NB4 (cell line): ENCODE results near the gene CREB5.

ENCODE experiments used
- CTCF ChIP-seq: IDR thresholded peaks from one replicate; pipeline ENCODE4 v1.5.1; 2012; ENCODE audit warnings: low read depth, low read length
- MYC ChIP-seq: IDR thresholded peaks from 2 replicates; pipeline ENCODE4 v1.6.1; 2011; ENCODE audit warnings: low read depth, low read length
- POLR2A ChIP-seq: IDR thresholded peaks from 2 replicates; pipeline ENCODE4 v1.6.1; 2011; ENCODE audit warnings: mild to moderate bottlenecking; ENCODE audit not compliant: insufficient read length; ENCODE audit errors: extremely low read depth

GRCh38 chr7:28815369-28815927 lies 403.1 kb downstream of the CREB5 start:
- TF ChIP-seq POLR2A (no peak), CTCF (no peak), MYC (no peak)
